ENCODE measurements around the gene MEOX2. TPM values are rescaled to one million over a fixed set of nuclear protein-coding genes. Genes with fewer than 3 reads are reported as not detected.

MEOX2 gene
- total and polyA plus RNA-seq, 10 of the 15 experiments (the other 5 are each of a cell fraction or from before 2014, with no cell fraction given) = not detected

- Histone ChIP-seq H3K79me2 (ENCODE audit: control insufficient read depth, insufficient read depth, low read length) (no peaks in the 10 kb centered on the region), H4K20me1 (ENCODE audit: control insufficient read depth, insufficient read depth) (no peaks in the 10 kb centered on the region), H3K4me2 (ENCODE audit: control insufficient read depth, insufficient read depth) (no peak overlapping the region), H3K4me3 (no peak overlapping the region), H3K27me3 (replicated peaks in 1 of 2; ENCODE audit: control insufficient read depth in 2 of 2, insufficient read depth in 2 of 2, low read length in 1 of 2) (no peaks in the 10 kb centered on the region), H2AFZ (ENCODE audit: control insufficient read depth, low read depth, low read length) (no peak overlapping the region), H3K4me1 (ENCODE audit: control insufficient read depth, insufficient read depth, low read length) (no peaks in the 10 kb centered on the region), H3K36me3 (ENCODE audit: control insufficient read depth in 2 of 2, insufficient read depth in 2 of 2, low read length in 1 of 2) (no peaks in the 10 kb centered on the region), H3K9ac (ENCODE audit: control insufficient read depth, insufficient read depth, low read length) (no peak overlapping the region), H3K9me3 (replicated peaks; ENCODE audit: control insufficient read depth, insufficient read depth, low read length) (no peaks in the 10 kb centered on the region), H3K27ac (ENCODE audit: control insufficient read depth, insufficient read depth) (no peak overlapping the region)
- TF ChIP-seq IRF3 (IDR thresholded peaks at IDR 0.05) (no peak), CBFB (IDR thresholded peaks at IDR 0.05; ENCODE audit: low read depth) (no peak), RELA (IDR thresholded peaks at IDR 0.05; ENCODE audit: borderline replicate concordance, partially characterized antibody) (no peak), ZNF24 (IDR thresholded peaks at IDR 0.05) (no peak), ATF2 (IDR thresholded peaks at IDR 0.05; ENCODE audit: low read length) (no peak)
- ChIA-PET RAD21 (ENCODE audit: unreplicated experiment) (no interaction called here), POLR2A (no interaction called here), CTCF (no interaction called here), SMC1A (ENCODE audit: uncharacterized antibody, unreplicated experiment) (interaction anchor here (0.9 kb wide), 1 partner anchor 293 kb away, joined by 3 read pairs; no protein-coding TSS in a partner anchor)
- no TSS peak for BruUV-seq (replicated peaks)
- no peak for FAIRE-seq
- intact Hi-C loops (cut with micrococcal nuclease; ENCODE audit: unreplicated experiment) (no loop called here), in situ Hi-C loops (cut with MboI) (no loop called here)
- ATAC-seq = no peak
- DNase-seq (ENCODE audit: low read depth, low spot score) = no peak
- 38% methylated on average over 10 of the region's 10 CpGs for WGBS (ENCODE audit: insufficient coverage, insufficient replicate concordance, low lambda C conversion rate, missing lambda C conversion rate)
These were observed 16.9 kb downstream of the MEOX2 start for GRCh38 chr7:15669443-15670090.

Data from GM12878 (cell line).